K562 (cell line): ENCODE data around the gene FANCC. TPM values are rescaled to one million over a fixed set of nuclear protein-coding genes. Genes with fewer than 3 reads are reported as not detected.
A peak's percentile ranks its signal among the peaks of the same experiment; 100 is the strongest.

Experiments used
- ATAC-seq: fragments of 200-7000 bp; cut with Tn5 transposase; 3 replicates; pipeline ENCODE4 v1.9.1; 2020; ENCODE audit warnings: moderate library complexity
- BruUV-seq: library from RNA; stranded (reverse); fragments of 400-500 nt; replicated peaks from 2 replicates; lab custom pipeline; 2021; lab: Mats Ljungman, UMichigan
- CTCF ChIA-PET: fragments of 300-600 bp; formaldehyde crosslinking; extraction: SDS; loops from one replicate; lab custom pipeline; 2021; ENCODE audit warnings: low intra/inter-chr PET ratio; lab: Yijun Ruan, JAX
- POLR2A ChIA-PET: fragments of 300-600, 350-650 bp; sonication (Branson Sonifier 250); formaldehyde crosslinking; extraction: SDS; loops from one replicate; lab custom pipeline; 2021; ENCODE audit warnings: antibody characterized with exemption, inconsistent platforms; lab: Yijun Ruan, JAX
- DNase-seq, 4 experiments: peaks; one replicate each; pipeline versions ENCODE4 v3.0.0 to v3.0.0-alpha.2; 2011 to 2018; ENCODE audit warnings: low spot score in 3 of 4, mixed read lengths in 3 of 4; ENCODE audit errors: extremely low read depth in 1 of 4
- FAIRE-seq: peaks from 2 replicates; lab custom pipeline; 2011; peaks lifted over from hg19 to GRCh38; lab: Jason Lieb, UNC
- H2AFZ ChIP-seq: 2 replicates; pipeline ENCODE4 v1.6.0; 2011; ENCODE audit warnings: low read depth, low read length, control low read depth, inconsistent platforms
- H3K27ac ChIP-seq: fragments of 200-600 bp; 3 replicates; pipeline ENCODE4 v1.8.0; 2011; ENCODE audit warnings: low read depth, mild to moderate bottlenecking, control low read depth, inconsistent platforms, low read length, moderate library complexity, mixed read lengths; ENCODE audit errors: extremely low read depth
- H3K27me3 ChIP-seq, 2 experiments: fragments of 300-600 bp in 1 of 2; 2 replicates in 1 of 2; 3 replicates in 1 of 2; pipeline versions ENCODE4 v1.6.0 to v1.8.0; 2011; ENCODE audit warnings: inconsistent platforms in 2 of 2, low read length in 2 of 2, mild to moderate bottlenecking in 1 of 2, mixed read lengths in 1 of 2, moderate library complexity in 1 of 2; ENCODE audit not compliant: control insufficient read depth in 2 of 2, insufficient read depth in 2 of 2
- H3K36me3 ChIP-seq: fragments of 300-600 bp; 3 replicates; pipeline ENCODE4 v1.8.0; 2011; ENCODE audit warnings: mild to moderate bottlenecking, low read length, inconsistent platforms; ENCODE audit not compliant: control insufficient read depth, insufficient read depth
- H3K4me1 ChIP-seq, 2 experiments: fragments of 200-600 bp in 1 of 2; replicated peaks in 1 of 2; 2 replicates in 1 of 2; 3 replicates in 1 of 2; pipeline versions ENCODE4 v1.5.1 to v1.8.0; 2011; ENCODE audit warnings: inconsistent platforms in 2 of 2, low read length in 2 of 2, mild to moderate bottlenecking in 1 of 2, mixed read lengths in 1 of 2, moderate library complexity in 1 of 2; ENCODE audit not compliant: control insufficient read depth in 2 of 2, insufficient read depth in 2 of 2
- H3K4me2 ChIP-seq: 2 replicates; pipeline ENCODE4 v1.6.1; 2011; ENCODE audit warnings: low read length, control low read depth, inconsistent platforms, mixed read lengths; ENCODE audit not compliant: insufficient read depth
- H3K4me3 ChIP-seq: fragments of 200-600 bp; sonication (generic), shearing (Covaris generic); 2 replicates; pipeline ENCODE4 v1.5.1; 2016; ENCODE audit warnings: control low read depth, inconsistent platforms
- H3K79me2 ChIP-seq: fragments of 200-600 bp; 3 replicates; pipeline ENCODE4 v1.8.0; 2011; ENCODE audit warnings: low read length, inconsistent platforms; ENCODE audit not compliant: control insufficient read depth, insufficient read depth
- H3K9ac ChIP-seq, 2 experiments: 2 replicates each; pipeline versions ENCODE4 v1.6.0 to v1.6.1; 2011; ENCODE audit warnings: low read depth in 2 of 2, low read length in 2 of 2, control low read depth in 1 of 2, inconsistent platforms in 1 of 2, mild to moderate bottlenecking in 1 of 2, mixed read lengths in 1 of 2; ENCODE audit not compliant: insufficient read depth in 1 of 2
- H3K9me1 ChIP-seq: one replicate; pipeline ENCODE4 v1.6.0; 2011; ENCODE audit warnings: inconsistent platforms, mild to moderate bottlenecking, low read length, moderate library complexity; ENCODE audit not compliant: control insufficient read depth, insufficient read depth
- H3K9me3 ChIP-seq: replicated peaks from 2 replicates; pipeline ENCODE4 v1.5.1; 2011; ENCODE audit warnings: low read depth, low read length, inconsistent platforms; ENCODE audit not compliant: control insufficient read depth, insufficient read depth
- H4K20me1 ChIP-seq: replicated peaks from 2 replicates; pipeline ENCODE4 v1.6.1; 2011; ENCODE audit warnings: low read length, inconsistent platforms, mixed read lengths; ENCODE audit not compliant: control insufficient read depth, insufficient read depth
- BRF1 ChIP-seq: IDR thresholded peaks from 3 replicates; pipeline ENCODE4 v1.6.1; 2011; ENCODE audit warnings: borderline replicate concordance, mild to moderate bottlenecking; ENCODE audit not compliant: insufficient read length; ENCODE audit errors: extremely low read depth
- DACH1 ChIP-seq: fragments of 450-650 bp; IDR thresholded peaks from 2 replicates; pipeline ENCODE4 v1.6.1; 2018; ENCODE audit not compliant: partially characterized antibody
- ELF2 ChIP-seq: fragments of 250-450 bp; sonication (Bioruptor Pico); IDR thresholded peaks from 2 replicates; pipeline ENCODE4 v1.5.0; 2021; ENCODE audit warnings: mild to moderate bottlenecking
- KLF10 ChIP-seq: fragments of 250-450 bp; sonication (Bioruptor Pico); IDR thresholded peaks from 2 replicates; pipeline ENCODE4 v1.6.1; 2021; ENCODE audit warnings: matching md5 sums
- PCBP2 ChIP-seq: fragments of 200-400 bp; formaldehyde crosslinking; IDR thresholded peaks from 2 replicates; pipeline ENCODE4 v1.6.1; 2018; ENCODE audit warnings: low read length, low read depth, mild to moderate bottlenecking, moderate library complexity; ENCODE audit not compliant: poor library complexity, severe bottlenecking
- SNIP1 ChIP-seq: fragments of 450-650 bp; IDR thresholded peaks from 2 replicates; pipeline ENCODE4 v1.7.1; 2017; ENCODE audit warnings: low read depth, mild to moderate bottlenecking
- THRAP3 ChIP-seq: fragments of 450-650 bp; IDR thresholded peaks from 2 replicates; pipeline ENCODE4 v1.6.1; 2016; ENCODE audit warnings: mild to moderate bottlenecking, inconsistent platforms, borderline replicate concordance
- YBX1 ChIP-seq: fragments of 450-650 bp; IDR thresholded peaks from 2 replicates; pipeline ENCODE4 v1.7.1; 2016; ENCODE audit warnings: mild to moderate bottlenecking
- ZNF347 ChIP-seq: fragments of 450-650 bp; formaldehyde crosslinking; IDR thresholded peaks from 2 replicates; pipeline ENCODE4 v1.4.0; 2020; ENCODE audit warnings: low read depth, mild to moderate bottlenecking, moderate library complexity
- ZNF354B ChIP-seq: fragments of 250-450 bp; sonication (Bioruptor Pico); IDR thresholded peaks from 2 replicates; pipeline ENCODE4 v1.4.0; 2020
- WGBS: fragments of 100-300 bp; shearing (Covaris generic); methylation state at CpG from one replicate; pipeline ENCODE4 v1.1.6; 2016; ENCODE audit warnings: low coverage, mixed read lengths; ENCODE audit not compliant: insufficient coverage; ENCODE audit errors: missing lambda C conversion rate; 5-methylcytosine and 5-hydroxymethylcytosine counted together
- in situ Hi-C: fragments of 300-500 bp; cut with MboI; formaldehyde crosslinking; loops from 4 replicates; pipeline ENCODE4 v1.15.0; 2018; ENCODE audit warnings: inconsistent platforms, mixed read lengths
- intact Hi-C: fragments of 100-400 bp; cut with micrococcal nuclease; formaldehyde crosslinking; loops from 2 replicates; pipeline ENCODE4 v1.14.2; 2022
- polyA plus RNA-seq, 8 experiments: library from polyadenylated mRNA; depleted of rRNA in 4 of 8; stranded (reverse) in 5 of 8; unstranded in 3 of 8; fragments of >200 nt; fragmentation: Nextera tagmentation in 2 of 8; fragmentation: Illumina TruSeq in 1 of 8; extraction: Ambion mirVana in 2 of 8; extraction: Trizol in 1 of 8; gene quantifications; 2 replicates each; pipeline versions ENCODE4 v1.2.1 to v1.2.3, GENCODE V29; 2011 to 2014; ENCODE audit warnings: inconsistent platforms in 1 of 8, missing spikeins in 1 of 8
- total RNA-seq, 7 experiments: library from RNA; depleted of rRNA in 6 of 7; stranded (reverse); fragments of >200 nt in 6 of 7; fragmentation: Illumina TruSeq in 2 of 7; extraction: Trizol in 2 of 7; gene quantifications; 2 replicates each; pipeline versions ENCODE4 v1.2.1 to v1.2.3, GENCODE V29; 2011 to 2021; ENCODE audit warnings: low replicate concordance in 1 of 7
- TF ChIP-seq, protein P1 (sequence below): fragments of 450-650 bp; formaldehyde crosslinking; IDR thresholded peaks from 2 replicates; pipeline ENCODE4 v1.4.0; 2020; ENCODE audit warnings: mild to moderate bottlenecking

The FANCC gene
- total and polyA plus RNA-seq, 9 of the 15 experiments (the other 6 are each of a cell fraction or from before 2014, with no cell fraction given) = 4.6 to 18.4 (median 14.2) TPM

DNA sequence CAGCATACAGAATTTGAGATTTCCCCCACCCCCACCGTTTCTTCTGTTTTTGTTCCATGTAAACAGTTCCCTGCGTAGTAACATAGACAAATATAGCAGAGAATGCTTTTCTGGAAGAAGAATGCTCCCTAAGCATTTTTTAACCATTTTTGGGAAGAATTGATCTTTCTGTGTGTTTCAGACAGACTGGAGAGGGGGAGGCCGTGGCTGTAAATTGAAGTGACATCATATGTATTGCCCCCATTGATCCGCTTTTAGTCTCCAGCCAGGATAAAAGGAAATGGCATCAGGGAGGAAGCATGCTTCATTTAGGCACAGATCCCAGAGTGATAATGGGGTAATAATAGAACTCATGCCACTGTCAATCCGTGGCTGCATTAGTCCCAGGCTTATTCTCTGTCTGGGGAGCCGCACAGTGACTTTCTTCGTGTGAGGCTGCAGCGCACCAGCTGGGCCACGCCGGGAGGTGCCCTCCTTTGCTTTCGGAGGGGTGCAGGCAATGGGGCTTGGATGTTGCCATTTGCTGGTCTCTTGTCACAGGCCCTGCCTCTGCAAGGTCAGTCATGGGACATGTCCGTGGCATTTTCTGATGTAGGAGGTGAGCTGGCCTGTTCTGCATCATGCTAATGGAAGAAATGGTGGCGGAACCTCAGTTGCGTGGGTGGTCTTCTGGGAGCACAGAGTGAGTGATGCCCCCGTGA is 261.5 kb downstream of the FANCC start:
- DNase-seq = no peak
- no peak for FAIRE-seq
- no peak for TF ChIP-seq ZNF347 (CRISPR knock-in tag)
- TF ChIP-seq SNIP1 = no peak
- no peak for TF ChIP-seq PCBP2
- TF ChIP-seq KLF10 (CRISPR knock-in tag) = no peak
- H3K36me3 ChIP-seq = no peaks in the 10 kb centered on the region
- in situ Hi-C loops (no loop called here), intact Hi-C loops (no loop called here)
- WGBS = 76% methylated on average over 15 of the region's 15 CpGs
- no peaks in the 10 kb centered on the region for H3K27me3 ChIP-seq
- no TSS peak for BruUV-seq
- no peak overlapping the region for H3K4me3 ChIP-seq
- H3K9ac ChIP-seq = 0 out of 4 replicates have a peak overlapping the region, but pooled peaks of 1 of the 2 experiments have one; percentile 60
- ChIA-PET POLR2A (interaction anchor here (0.8 kb wide), 1 partner anchor 12 kb away, joined by 3 read pairs; no protein-coding TSS in a partner anchor), CTCF (no interaction called here)
- no peaks in the 10 kb centered on the region for H4K20me1 ChIP-seq
- H3K9me1 ChIP-seq = no peaks in the 10 kb centered on the region
- no peaks in the 10 kb centered on the region for H3K79me2 ChIP-seq
- no peak overlapping the region for H3K27ac ChIP-seq
- no peak overlapping the region for H3K4me2 ChIP-seq
- H3K4me1 ChIP-seq = peaks cover 0 to 3% of the 10 kb centered on the region in 2 experiments; a peak in 2 of 5 replicates
- no peak overlapping the region for H2AFZ ChIP-seq
- no peaks in the 10 kb centered on the region for H3K9me3 ChIP-seq
- ATAC-seq = no peak

DNA sequence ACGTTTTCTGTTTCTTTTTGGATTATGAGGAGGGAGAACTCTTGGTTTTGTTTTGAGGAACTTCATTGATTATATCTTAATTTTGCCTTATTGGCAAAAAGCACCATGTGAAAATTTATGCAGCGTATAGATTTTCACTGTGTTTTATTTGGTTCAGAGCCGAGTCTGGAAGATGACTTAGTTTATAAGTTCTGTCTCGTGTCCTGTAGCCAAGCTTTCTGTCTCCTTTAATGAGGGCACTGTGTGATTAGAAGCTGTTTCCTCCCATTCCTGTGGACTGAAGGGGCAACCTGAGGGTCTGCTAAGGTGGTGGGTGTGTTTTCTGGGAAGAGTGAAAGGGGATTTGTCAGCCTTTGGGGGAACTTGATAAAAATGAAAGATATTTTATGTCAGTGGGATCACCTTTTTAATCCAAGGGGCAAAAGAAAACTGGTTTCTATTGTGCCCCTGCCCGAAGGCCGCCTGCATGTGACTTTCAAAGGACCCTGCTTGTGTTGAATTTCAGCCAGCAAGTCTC is 262.1 kb downstream of the FANCC start:
- ATAC-seq = no peak
- Histone ChIP-seq H3K4me2 (no peak overlapping the region), H4K20me1 (no peaks in the 10 kb centered on the region)
- no peak for TF ChIP-seq THRAP3
- TF ChIP-seq, protein P1, sequence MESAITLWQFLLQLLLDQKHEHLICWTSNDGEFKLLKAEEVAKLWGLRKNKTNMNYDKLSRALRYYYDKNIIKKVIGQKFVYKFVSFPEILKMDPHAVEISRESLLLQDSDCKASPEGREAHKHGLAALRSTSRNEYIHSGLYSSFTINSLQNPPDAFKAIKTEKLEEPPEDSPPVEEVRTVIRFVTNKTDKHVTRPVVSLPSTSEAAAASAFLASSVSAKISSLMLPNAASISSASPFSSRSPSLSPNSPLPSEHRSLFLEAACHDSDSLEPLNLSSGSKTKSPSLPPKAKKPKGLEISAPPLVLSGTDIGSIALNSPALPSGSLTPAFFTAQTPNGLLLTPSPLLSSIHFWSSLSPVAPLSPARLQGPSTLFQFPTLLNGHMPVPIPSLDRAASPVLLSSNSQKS (CRISPR knock-in tag) = no peak
- TF ChIP-seq ELF2 = no peak
- TF ChIP-seq DACH1 = no peak
- no peak for TF ChIP-seq BRF1
- no peak for TF ChIP-seq YBX1
- no peak for TF ChIP-seq ZNF354B (CRISPR knock-in tag)
- TF ChIP-seq, all 486 proteins: peak for 0
- POLR2A ChIA-PET = no interaction called here
- Histone ChIP-seq H3K79me2 (no peaks in the 10 kb centered on the region), H3K9me3 (no peaks in the 10 kb centered on the region), H3K36me3 (no peaks in the 10 kb centered on the region), H3K27me3 (no peaks in the 10 kb centered on the region), H2AFZ (no peak overlapping the region), H3K4me3 (no peak overlapping the region), H3K9me1 (no peaks in the 10 kb centered on the region), H3K9ac (no peak overlapping the region), H3K27ac (no peak overlapping the region), H3K4me1 (peaks cover 0 to 3% of the 10 kb centered on the region in 2 experiments; a peak in 3 of 5 replicates)
- FAIRE-seq (no peak), DNase-seq (no peak)
- in situ Hi-C loops (no loop called here), intact Hi-C loops (no loop called here)
- 53% methylated on average over 6 of the region's 6 CpGs for WGBS
- no TSS peak for BruUV-seq
- CTCF ChIA-PET = no interaction called here
